Right ventricle myocardium superior (tissue), 1 donor: ENCODE measurements around the gene RNF214. TPM values are rescaled to one million over a fixed set of nuclear protein-coding genes. Genes with fewer than 3 reads are reported as not detected.
"Not testable (repeated sequence)": the region's sequence is repeated elsewhere in the genome, so short reads cannot be mapped to it uniquely, and the experiment has no call there.

Experiments
- ATAC-seq: fragments of 200-7000 bp; cut with Tn5 transposase; one replicate; pipeline ENCODE4 v1.9.1; 2020; ENCODE audit warnings: mild to moderate bottlenecking; ENCODE audit not compliant: poor library complexity
- DNase-seq: peaks from one replicate; pipeline ENCODE4 v3.0.0-alpha.2; 2020
- intact Hi-C: fragments of 100-400 bp; cut with DNase I; formaldehyde crosslinking; loops from one replicate; pipeline ENCODE4 v1.11.2; 2022
- total RNA-seq: library from RNA; stranded (reverse); fragmentation: NEBNext Ultra II Directional; extraction: Animal tissue kit (Norgen Biotek cat#: 25700); gene quantifications from one replicate; pipeline ENCODE4 v1.2.1, GENCODE V29; 2021
- donor health status: DM: no; HTN: yes; CAD: no; lungs with severe emphysema.

The RNF214 gene
- total RNA-seq, 1 donor from 2014 or later: 19.8 TPM

GRCh38 chr11:117258576-117258975 is 26.1 kb downstream of the RNF214 start:
- intact Hi-C loops: no loop called here
- DNase-seq: no peak
- no peak for ATAC-seq

GRCh38 chr11:117259417-117259816 is 26.9 kb downstream of the RNF214 start:
- DNase-seq: no peak
- intact Hi-C loops: no loop called here
- ATAC-seq: no peak

- ATAC-seq, DNase-seq, intact Hi-C loops: not testable (repeated sequence)
Measured at GRCh38 chr11:117264624-117265323, 32.3 kb downstream of the RNF214 start.

GRCh38 chr11:117265745-117266144 is 33.3 kb downstream of the RNF214 start:
- ATAC-seq: no peak
- no peak for DNase-seq
- intact Hi-C loops: no loop called here

- no peak for DNase-seq
- intact Hi-C loops: no loop called here
- no peak for ATAC-seq
Measured at GRCh38 chr11:117269856-117270255, 37.4 kb downstream of the RNF214 start.

- intact Hi-C loops: no loop called here
- no peak for ATAC-seq
- no peak for DNase-seq
Measured at GRCh38 chr11:117271208-117271607, 38.7 kb downstream of the RNF214 start.

- DNase-seq, ATAC-seq, intact Hi-C loops: not testable (repeated sequence)
Measured at GRCh38 chr11:117272175-117272574, 39.7 kb downstream of the RNF214 start.

- no peak for ATAC-seq
- intact Hi-C loops: no loop called here
Measured at GRCh38 chr11:117273550-117274289, 41.2 kb downstream of the RNF214 start.

GRCh38 chr11:117278347-117278746 is 45.9 kb downstream of the RNF214 start:
- ATAC-seq (no peak), DNase-seq (no peak)
- intact Hi-C loops: no loop called here

More at GRCh38 chr11:117273550-117274289, 41.2 kb downstream of the RNF214 start:
- no peak for DNase-seq

- DNase-seq (no peak), ATAC-seq (no peak)
- intact Hi-C loops: no loop called here
Measured at GRCh38 chr11:117279711-117280376, 47.4 kb downstream of the RNF214 start.

- ATAC-seq (no peak), DNase-seq (no peak)
- intact Hi-C loops: no loop called here
Measured at GRCh38 chr11:117281159-117281558, 48.7 kb downstream of the RNF214 start.

- no peak for ATAC-seq
- intact Hi-C loops: no loop called here
- DNase-seq: no peak
Measured at GRCh38 chr11:117281869-117282268, 49.4 kb downstream of the RNF214 start.

- intact Hi-C loops: no loop called here
- no peak for DNase-seq
Measured at GRCh38 chr11:117282956-117283355, 50.5 kb downstream of the RNF214 start.

GRCh38 chr11:117284053-117284452 is 51.6 kb downstream of the RNF214 start:
- ATAC-seq (no peak), DNase-seq (no peak)

More at GRCh38 chr11:117282956-117283355, 50.5 kb downstream of the RNF214 start:
- ATAC-seq: no peak

GRCh38 chr11:117286588-117286987 is 54.1 kb downstream of the RNF214 start:
- intact Hi-C loops: no loop called here
- no peak for ATAC-seq
- no peak for DNase-seq

More at GRCh38 chr11:117284053-117284452, 51.6 kb downstream of the RNF214 start:
- intact Hi-C loops: no loop called here

- no peak for DNase-seq
- ATAC-seq: no peak
Measured at GRCh38 chr11:117287668-117288067, 55.2 kb downstream of the RNF214 start.

GRCh38 chr11:117289795-117290194 is 57.3 kb downstream of the RNF214 start:
- intact Hi-C loops: no loop called here
- ATAC-seq: no peak

More at GRCh38 chr11:117287668-117288067, 55.2 kb downstream of the RNF214 start:
- intact Hi-C loops: no loop called here

GRCh38 chr11:117290809-117291396 is 58.4 kb downstream of the RNF214 start, which contains the start of gene BACE1-AS:
Gene BACE1-AS (plus strand): TSS chr11:117291346.
- intact Hi-C loops: no loop called here
- ATAC-seq: no peak
- no peak for DNase-seq

More at GRCh38 chr11:117289795-117290194, 57.3 kb downstream of the RNF214 start:
- no peak for DNase-seq

- DNase-seq (no peak), ATAC-seq (no peak)
- intact Hi-C loops: no loop called here
Measured at GRCh38 chr11:117292616-117293015, 60.1 kb downstream of the RNF214 start.
